Thoracic aorta (tissue), 2 donors: ENCODE data around the gene COTL1. TPM values are rescaled to one million over a fixed set of nuclear protein-coding genes. Genes with fewer than 3 reads are reported as not detected.

Source experiments
- ATAC-seq: fragments of 150-250 bp; one replicate; pipeline ENCODE4 v1.8.0; 2017; ENCODE audit warnings: low read depth; ENCODE audit not compliant: insufficient number of reproducible peaks, low FRiP score
- DNase-seq: peaks from one replicate; pipeline ENCODE4 v3.0.0-alpha.2; 2020; ENCODE audit warnings: low spot score
- H3K27ac ChIP-seq, 2 donors: fragments of 200-600 bp; sonication (generic); 1 replicate in 1 of 2; 2 replicates in 1 of 2; pipeline ENCODE4 v1.5.1; 2016; ENCODE audit warnings: mild to moderate bottlenecking in 2 of 2, moderate library complexity in 2 of 2
- H3K27me3 ChIP-seq: fragments of 200-600 bp; sonication (generic); replicated peaks from 2 replicates; pipeline ENCODE4 v1.6.0; 2016; ENCODE audit warnings: mild to moderate bottlenecking; ENCODE audit not compliant: insufficient read depth
- H3K36me3 ChIP-seq: fragments of 200-600 bp; sonication (generic); one replicate; pipeline ENCODE4 v1.5.1; 2016
- H3K4me1 ChIP-seq, 2 donors: fragments of 200-600 bp; sonication (generic); 1 replicate in 1 of 2; 2 replicates in 1 of 2; pipeline versions ENCODE4 v1.5.1 to v1.6.0; 2016; ENCODE audit warnings: low read depth in 2 of 2, mild to moderate bottlenecking in 1 of 2; ENCODE audit not compliant: control insufficient read depth in 1 of 2
- H3K4me3 ChIP-seq: fragments of 200-600 bp; sonication (generic); 2 replicates; pipeline ENCODE4 v1.5.1; 2016; ENCODE audit warnings: mild to moderate bottlenecking
- H3K9me3 ChIP-seq: fragments of 200-600 bp; sonication (generic); 2 replicates; pipeline ENCODE4 v1.5.1; 2016
- total RNA-seq, 2 donors: library from RNA; depleted of rRNA; stranded (reverse); fragments of >200 nt; gene quantifications; one replicate each; pipeline versions ENCODE4 v1.1.0 to v1.2.3, GENCODE V29; 2016
- TF ChIP-seq, protein P1 (sequence below): fragments of 200-600 bp; sonication (generic); IDR thresholded peaks from one replicate; pipeline ENCODE4 v1.5.1; 2019; ENCODE audit warnings: antibody characterized with exemption

The COTL1 gene
- total RNA-seq, 2 donors from 2014 or later, result 32.0 to 46.8 TPM

DNA sequence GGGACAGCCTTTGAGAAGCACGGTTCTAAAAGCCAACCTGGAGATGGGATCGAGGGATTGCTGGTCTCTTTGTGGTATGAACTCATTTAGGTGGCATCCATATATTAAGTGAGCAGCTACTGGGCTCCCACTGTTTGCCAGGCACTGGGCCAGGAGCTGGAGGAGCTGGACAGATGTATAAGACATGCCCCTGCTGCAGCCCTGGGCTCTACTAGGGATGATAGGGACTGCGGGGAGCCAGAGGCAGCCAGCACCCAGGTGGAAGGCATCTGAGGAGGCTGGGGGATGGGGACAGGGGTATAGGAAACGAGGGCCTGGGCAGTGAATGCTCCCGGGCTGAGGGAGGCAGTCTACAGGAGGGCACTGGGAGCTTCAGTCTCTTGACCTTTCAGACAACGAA, 60.4 kb downstream of the COTL1 start:
- ATAC-seq (no peak), DNase-seq (no peak)
- Histone ChIP-seq H3K9me3 (no peaks in the 10 kb centered on the region), H3K36me3 (no peaks in the 10 kb centered on the region), H3K27ac (no peak overlapping the region), H3K4me1 (no peaks in the 10 kb centered on the region), H3K27me3 (no peaks in the 10 kb centered on the region), H3K4me3 (no peak overlapping the region)
- TF ChIP-seq, protein P1, sequence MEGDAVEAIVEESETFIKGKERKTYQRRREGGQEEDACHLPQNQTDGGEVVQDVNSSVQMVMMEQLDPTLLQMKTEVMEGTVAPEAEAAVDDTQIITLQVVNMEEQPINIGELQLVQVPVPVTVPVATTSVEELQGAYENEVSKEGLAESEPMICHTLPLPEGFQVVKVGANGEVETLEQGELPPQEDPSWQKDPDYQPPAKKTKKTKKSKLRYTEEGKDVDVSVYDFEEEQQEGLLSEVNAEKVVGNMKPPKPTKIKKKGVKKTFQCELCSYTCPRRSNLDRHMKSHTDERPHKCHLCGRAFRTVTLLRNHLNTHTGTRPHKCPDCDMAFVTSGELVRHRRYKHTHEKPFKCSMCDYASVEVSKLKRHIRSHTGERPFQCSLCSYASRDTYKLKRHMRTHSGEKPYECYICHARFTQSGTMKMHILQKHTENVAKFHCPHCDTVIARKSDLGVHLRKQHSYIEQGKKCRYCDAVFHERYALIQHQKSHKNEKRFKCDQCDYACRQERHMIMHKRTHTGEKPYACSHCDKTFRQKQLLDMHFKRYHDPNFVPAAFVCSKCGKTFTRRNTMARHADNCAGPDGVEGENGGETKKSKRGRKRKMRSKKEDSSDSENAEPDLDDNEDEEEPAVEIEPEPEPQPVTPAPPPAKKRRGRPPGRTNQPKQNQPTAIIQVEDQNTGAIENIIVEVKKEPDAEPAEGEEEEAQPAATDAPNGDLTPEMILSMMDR, result no peak

DNA sequence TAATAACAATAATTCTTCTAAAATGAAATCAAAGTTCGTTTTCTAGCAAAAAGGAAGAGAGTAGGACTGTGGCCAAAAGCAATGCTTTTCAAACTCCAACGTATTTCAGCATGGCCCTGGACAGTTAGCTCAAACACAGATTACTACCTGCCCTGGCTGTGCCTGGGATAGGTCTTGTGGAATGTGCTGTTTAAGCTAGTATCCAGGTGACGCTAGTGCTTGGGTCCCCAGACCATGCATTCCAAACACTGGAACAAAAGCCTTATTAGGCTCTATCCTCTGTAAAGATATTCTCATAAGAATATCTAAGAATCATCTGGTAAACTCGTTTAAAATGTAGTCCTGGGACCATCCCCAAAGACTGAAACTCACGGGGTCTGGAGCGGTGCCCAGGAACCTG, 60.8 kb downstream of the COTL1 start:
- no peak for DNase-seq
- Histone ChIP-seq H3K4me1 (no peaks in the 10 kb centered on the region), H3K4me3 (no peak overlapping the region), H3K36me3 (no peaks in the 10 kb centered on the region), H3K9me3 (no peaks in the 10 kb centered on the region), H3K27ac (no peak overlapping the region), H3K27me3 (no peaks in the 10 kb centered on the region)
- no peak for ATAC-seq
- TF ChIP-seq, protein P1, result no peak

DNA sequence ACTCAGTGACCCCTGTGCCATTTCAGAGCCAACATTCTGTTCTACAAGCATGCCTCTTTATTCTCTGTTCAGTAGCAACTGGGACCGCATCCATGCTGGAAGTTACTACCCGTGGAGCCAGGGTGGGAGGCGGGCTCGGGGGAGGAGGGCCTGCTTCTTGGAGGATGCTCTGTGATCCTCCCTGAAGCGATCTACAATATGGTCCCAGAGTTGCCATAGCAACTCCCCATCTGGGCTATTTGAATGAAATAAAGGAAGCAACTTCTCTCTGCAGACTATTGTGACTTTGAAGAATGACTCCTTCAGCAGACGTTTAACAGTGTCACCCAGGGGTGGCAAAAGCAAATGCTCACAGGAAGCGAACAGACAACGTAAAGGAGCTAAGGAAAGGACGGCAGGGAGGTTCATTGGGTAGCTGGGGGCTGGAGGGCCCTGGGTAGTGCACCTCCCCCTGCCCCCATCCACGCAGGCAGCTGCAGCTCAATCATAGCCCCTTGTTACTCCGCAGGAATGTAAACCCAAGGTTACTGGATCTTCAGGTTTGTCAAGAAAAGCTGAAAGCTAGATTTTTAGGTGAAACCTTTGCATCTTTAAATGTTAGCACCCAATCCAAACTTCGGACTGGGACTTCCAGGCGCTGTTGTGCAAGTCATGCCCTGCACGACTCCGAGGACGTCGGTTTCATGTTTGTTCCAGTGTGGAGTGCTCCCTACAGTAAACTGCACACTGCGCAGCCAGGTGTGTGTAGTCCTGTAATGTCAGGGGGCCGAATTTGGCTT, 62.3 kb downstream of the COTL1 start:
- ATAC-seq (no peak), DNase-seq (no peak)
- H3K9me3 ChIP-seq, result no peaks in the 10 kb centered on the region
- H3K4me3 ChIP-seq, result no peak overlapping the region
- H3K27me3 ChIP-seq, result no peaks in the 10 kb centered on the region
- TF ChIP-seq, protein P1, result no peak
- H3K36me3 ChIP-seq, result no peaks in the 10 kb centered on the region
- no peak overlapping the region for H3K27ac ChIP-seq
- H3K4me1 ChIP-seq, result no peaks in the 10 kb centered on the region

DNA sequence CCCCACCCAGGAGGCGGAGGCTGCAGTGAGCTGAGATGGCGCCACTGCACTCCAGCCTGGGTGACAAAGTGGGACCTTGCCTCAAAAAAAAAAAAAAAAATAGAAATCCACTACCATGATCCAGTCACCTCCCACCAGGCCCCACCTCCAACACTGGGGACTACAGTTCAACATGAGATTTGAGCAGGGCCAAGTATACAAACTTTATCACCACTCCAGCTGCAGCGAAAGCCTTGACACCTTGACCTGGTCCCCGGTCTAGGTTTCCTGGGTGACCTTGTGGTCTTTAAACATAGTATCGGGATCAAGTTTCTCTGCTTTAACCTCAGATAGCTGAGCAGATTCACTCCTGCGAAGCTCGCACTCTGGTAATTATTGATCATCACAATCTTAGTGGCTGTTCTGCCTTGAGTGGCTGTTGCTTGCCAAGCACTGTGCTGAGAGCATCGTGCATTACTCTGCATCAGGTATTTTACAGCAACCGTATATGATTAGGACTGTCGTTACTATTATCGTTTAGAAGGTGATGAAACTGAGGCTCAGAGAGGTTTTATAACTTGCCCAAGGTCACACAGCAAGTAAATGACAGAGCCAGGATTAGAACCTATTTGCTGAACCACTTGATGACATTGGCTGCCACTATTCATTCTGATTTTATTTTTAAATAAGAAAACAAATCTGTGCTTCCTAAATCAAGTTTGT, 63.1 kb downstream of the COTL1 start:
- Histone ChIP-seq H3K27me3 (no peaks in the 10 kb centered on the region), H3K9me3 (no peaks in the 10 kb centered on the region), H3K27ac (no peak overlapping the region), H3K4me1 (no peaks in the 10 kb centered on the region), H3K4me3 (no peak overlapping the region), H3K36me3 (no peaks in the 10 kb centered on the region)
- DNase-seq (no peak), ATAC-seq (no peak)
- TF ChIP-seq, protein P1, result no peak

DNA sequence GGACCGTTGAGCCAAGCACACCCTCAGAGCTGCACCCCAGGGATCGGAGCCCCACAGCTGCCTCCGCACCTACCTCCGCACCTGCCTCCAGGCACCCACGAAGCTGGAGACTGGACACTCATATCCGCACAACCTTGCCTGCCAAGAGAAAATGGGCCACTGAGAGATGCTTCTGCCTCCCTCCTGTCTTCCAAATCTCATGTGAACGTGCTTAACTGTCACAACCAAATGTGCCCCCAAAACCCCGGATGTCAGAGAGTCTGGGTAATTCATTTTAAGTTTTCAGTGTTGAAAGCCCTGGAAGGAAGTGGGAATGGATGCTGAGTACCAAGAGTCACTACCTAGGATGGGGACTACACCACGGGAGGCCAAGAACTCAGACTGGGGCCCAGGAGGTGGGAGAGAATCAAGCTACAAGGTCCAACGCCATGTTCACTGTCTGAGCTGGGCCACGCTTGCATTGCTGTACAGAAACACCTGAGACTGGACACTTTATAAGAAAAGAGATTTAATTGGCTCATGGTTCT, 63.9 kb downstream of the COTL1 start:
- no peaks in the 10 kb centered on the region for H3K4me1 ChIP-seq
- no peak for DNase-seq
- ATAC-seq, result no peak
- H3K27me3 ChIP-seq, result no peaks in the 10 kb centered on the region
- no peaks in the 10 kb centered on the region for H3K36me3 ChIP-seq
- H3K27ac ChIP-seq, result no peak overlapping the region
- H3K9me3 ChIP-seq, result no peaks in the 10 kb centered on the region
- no peak overlapping the region for H3K4me3 ChIP-seq
- TF ChIP-seq, protein P1, result no peak
